Heart left ventricle (tissue), 13 donors: ENCODE data around the gene SYNE2.

ENCODE experiments used
- POLR2A ChIP-seq, 2 donors: fragments of 450-650 bp; IDR thresholded peaks; one replicate each; pipeline ENCODE4 v1.6.1; 2017; ENCODE audit warnings: antibody characterized with exemption in 2 of 2, mild to moderate bottlenecking in 2 of 2, moderate library complexity in 2 of 2
- TF ChIP-seq, protein P1 (sequence below), 12 donors: fragments of 200-600 bp; sonication (generic) in 4 of 12; IDR thresholded peaks; one replicate each; pipeline versions ENCODE4 v1.5.0 to v1.8.0; 2018 to 2022; ENCODE audit warnings: antibody characterized with exemption in 12 of 12, mild to moderate bottlenecking in 5 of 12
- donor health status: ischemic (EF 13 %, LVEDD 7.1; RV severe dilation, severe dysfunction).
- donor health status: DM: no; HTN: yes; CAD: no.
- donor health status: DM: no; HTN: no; CAD: no.
- donor health status: ischemic (EF 25% LVEDD 6.9; RV normal size, moderate dysfunction).
- donor health status: ischemic (EF 25% LVEDD 5.7; RV mildly dilated, moderate dysfunction).
- donor health status: ischemic (EF 35%, LVEDD 5.7; RV mildly dilated, moderate dysfunction).
- donor health status: nonischemic (EF 11% LVEDD 7.7; RV severe dilation, severe dysfunction).
- donor health status: DM: yes; HTN: yes; CAD: no.
- donor health status: PGD.
- donor health status: ischemic (EF 29% LVEDD 5.4; RV normal size, mild dysfunction).
- donor health status: nonischemic (EF 23%, LVEDD 6.1; RV moderate dilation, normal function).

DNA sequence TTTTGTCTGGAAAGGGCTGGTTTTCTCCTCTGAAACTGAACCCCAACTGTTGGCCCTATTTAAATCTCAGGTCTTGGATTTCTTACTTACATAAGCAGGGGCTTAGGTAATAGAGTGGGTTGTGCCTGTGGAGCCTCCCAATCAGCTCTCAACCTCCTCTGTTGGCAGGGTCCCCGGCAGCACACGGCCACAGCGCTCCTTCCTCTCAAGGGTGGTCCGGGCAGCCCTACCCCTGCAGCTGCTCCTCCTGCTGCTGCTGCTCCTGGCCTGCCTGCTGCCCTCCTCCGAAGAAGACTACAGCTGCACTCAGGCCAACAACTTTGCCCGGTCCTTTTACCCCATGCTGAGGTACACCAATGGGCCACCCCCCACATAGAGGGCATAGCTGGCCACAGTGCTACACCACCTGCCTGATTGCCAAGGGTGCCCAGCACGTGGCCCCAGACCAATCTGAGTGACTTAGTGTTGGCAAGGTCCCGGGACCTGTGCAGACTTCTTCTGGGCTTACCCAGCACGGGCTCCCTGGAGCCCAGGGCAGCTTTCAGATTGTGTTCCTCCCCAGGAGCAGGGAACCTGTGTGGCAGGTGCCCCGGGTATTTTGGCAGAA, 372.4 kb downstream of the SYNE2 start:
- TF ChIP-seq, protein P1, sequence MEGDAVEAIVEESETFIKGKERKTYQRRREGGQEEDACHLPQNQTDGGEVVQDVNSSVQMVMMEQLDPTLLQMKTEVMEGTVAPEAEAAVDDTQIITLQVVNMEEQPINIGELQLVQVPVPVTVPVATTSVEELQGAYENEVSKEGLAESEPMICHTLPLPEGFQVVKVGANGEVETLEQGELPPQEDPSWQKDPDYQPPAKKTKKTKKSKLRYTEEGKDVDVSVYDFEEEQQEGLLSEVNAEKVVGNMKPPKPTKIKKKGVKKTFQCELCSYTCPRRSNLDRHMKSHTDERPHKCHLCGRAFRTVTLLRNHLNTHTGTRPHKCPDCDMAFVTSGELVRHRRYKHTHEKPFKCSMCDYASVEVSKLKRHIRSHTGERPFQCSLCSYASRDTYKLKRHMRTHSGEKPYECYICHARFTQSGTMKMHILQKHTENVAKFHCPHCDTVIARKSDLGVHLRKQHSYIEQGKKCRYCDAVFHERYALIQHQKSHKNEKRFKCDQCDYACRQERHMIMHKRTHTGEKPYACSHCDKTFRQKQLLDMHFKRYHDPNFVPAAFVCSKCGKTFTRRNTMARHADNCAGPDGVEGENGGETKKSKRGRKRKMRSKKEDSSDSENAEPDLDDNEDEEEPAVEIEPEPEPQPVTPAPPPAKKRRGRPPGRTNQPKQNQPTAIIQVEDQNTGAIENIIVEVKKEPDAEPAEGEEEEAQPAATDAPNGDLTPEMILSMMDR (IDR thresholded peaks at IDR 0.05) = no peak
- no peak for TF ChIP-seq POLR2A (IDR thresholded peaks at IDR 0.05)
